Urinary bladder (tissue), 4 donors: ENCODE data around the gene PKP3. TPM values are rescaled to one million over a fixed set of nuclear protein-coding genes. Genes with fewer than 3 reads are reported as not detected.
"Not testable (repeated sequence)": the region's sequence is repeated elsewhere in the genome, so short reads cannot be mapped to it uniquely, and the experiment has no call there.

Experiments used
- DNase-seq: peaks from one replicate; pipeline ENCODE4 v3.0.0-alpha.2; 2015; ENCODE audit errors: extremely low spot score
- H3K27ac ChIP-seq: one replicate; pipeline ENCODE4 v1.5.1; 2013; ENCODE audit warnings: low read depth, mild to moderate bottlenecking, moderate library complexity
- H3K36me3 ChIP-seq: one replicate; pipeline ENCODE4 v1.6.1; 2013; ENCODE audit warnings: mild to moderate bottlenecking, moderate library complexity; ENCODE audit not compliant: insufficient read depth
- H3K4me1 ChIP-seq: one replicate; pipeline ENCODE4 v1.6.1; 2013; ENCODE audit warnings: mild to moderate bottlenecking, moderate library complexity; ENCODE audit not compliant: insufficient read depth
- H3K4me3 ChIP-seq: one replicate; pipeline ENCODE4 v1.5.1; 2013; ENCODE audit warnings: low read depth, low read length
- WGBS: extraction: QIAGEN DNeasy Blood & Tissue Kit; methylation state at CpG from one replicate; pipeline ENCODE4 v1.1.7; 2013; 5-methylcytosine and 5-hydroxymethylcytosine counted together
- polyA plus RNA-seq: library from polyadenylated mRNA; stranded (reverse); fragments of 200-250 nt; gene quantifications from one replicate; pipeline ENCODE4 v1.2.3, GENCODE V29; 2013
- total RNA-seq: library from RNA; depleted of rRNA; stranded (reverse); fragments of >200 nt; gene quantifications from one replicate; pipeline ENCODE4 v1.2.3, GENCODE V29; 2014
- donor health status: healthy with polysubstance abuse.
- donor health status: healthy.

PKP3 gene
- total and polyA plus RNA-seq, 2 donors = 5.2 to 8.4 TPM

- H3K27ac ChIP-seq = no peak overlapping the region
- H3K4me1 ChIP-seq = no peaks in the 10 kb centered on the region
- no peak for DNase-seq
- H3K4me3 ChIP-seq = no peak overlapping the region
- no peaks in the 10 kb centered on the region for H3K36me3 ChIP-seq
- whole genome bisulfite sequencing = 58% methylated on average over 71 of the region's 71 CpGs
These were observed 26.3 kb downstream of the PKP3 start for GRCh38 chr11:420054-420910.

DNA sequence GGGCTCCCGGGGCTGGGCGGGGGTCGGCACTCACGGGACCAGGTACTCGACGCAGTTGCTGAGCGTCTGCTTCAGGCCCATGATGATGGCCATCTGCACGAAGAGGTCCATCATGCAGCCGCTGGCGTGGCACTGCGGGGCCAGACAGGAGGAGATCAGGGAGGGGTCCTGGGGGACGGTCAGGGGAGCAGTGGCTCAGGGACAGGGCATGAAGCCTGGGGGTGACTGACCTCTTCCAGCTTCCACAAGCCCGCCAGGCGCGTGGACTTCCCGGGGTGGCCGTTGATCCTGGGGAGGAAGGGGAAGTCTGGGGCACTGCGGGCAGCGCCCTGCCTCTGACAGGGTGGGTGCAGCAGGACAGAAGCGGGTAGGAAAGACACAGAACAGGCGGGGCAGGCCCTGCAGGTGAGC is 26.9 kb downstream of the PKP3 start:
- no peaks in the 10 kb centered on the region for H3K36me3 ChIP-seq
- H3K4me1 ChIP-seq = no peaks in the 10 kb centered on the region
- no peak overlapping the region for H3K27ac ChIP-seq
- DNase-seq = no peak
- WGBS = 88% methylated on average over 21 of the region's 21 CpGs
- no peak overlapping the region for H3K4me3 ChIP-seq

DNA sequence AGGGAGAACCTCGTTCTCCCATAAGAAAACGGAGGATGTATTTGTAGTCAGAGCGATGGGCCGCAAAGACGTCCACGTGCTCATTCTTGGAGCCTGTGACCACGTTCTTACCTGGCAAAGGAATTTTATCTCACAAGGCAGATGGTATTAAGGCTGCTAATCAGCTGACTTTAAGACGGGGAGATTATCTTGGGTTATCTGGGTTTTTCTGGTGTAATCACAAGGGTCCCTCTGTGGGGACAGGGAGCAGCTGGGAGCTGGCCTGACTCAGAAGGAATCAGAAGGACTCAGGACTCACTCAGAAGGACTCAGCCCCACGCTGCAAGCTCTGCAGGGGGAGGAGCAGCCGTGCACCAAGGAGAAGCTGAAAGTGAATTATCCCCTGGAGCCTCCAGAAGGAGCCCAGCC is 28.2 kb downstream of the PKP3 start:
- H3K4me3 ChIP-seq = no peak overlapping the region
- H3K4me1 ChIP-seq = no peaks in the 10 kb centered on the region
- no peak for DNase-seq
- H3K36me3 ChIP-seq = no peaks in the 10 kb centered on the region
- WGBS = 56% methylated on average over 10 of the region's 10 CpGs
- no peak overlapping the region for H3K27ac ChIP-seq

DNA sequence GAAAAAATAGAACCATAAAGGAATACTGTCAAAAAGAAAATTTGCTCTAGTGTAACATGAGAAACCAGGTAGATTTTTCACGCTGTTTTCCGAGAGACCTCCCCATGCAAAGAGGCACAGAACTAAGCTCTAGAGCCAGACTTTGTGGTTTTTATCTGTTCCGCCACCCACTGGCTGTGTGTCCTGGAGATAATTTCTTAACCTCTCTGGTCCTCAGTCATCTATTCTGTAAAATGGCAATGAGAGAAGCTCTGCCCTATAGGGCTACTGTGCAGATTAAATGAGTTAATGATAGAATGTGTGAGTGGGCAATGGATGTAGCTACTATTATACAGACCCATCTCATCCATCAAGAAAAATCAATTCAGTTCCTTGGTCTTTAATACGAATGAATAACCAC is 30.2 kb downstream of the PKP3 start:
- WGBS = 90% methylated on average over 4 of the region's 4 CpGs
- DNase-seq = no peak
- Histone ChIP-seq H3K4me3 (no peak overlapping the region), H3K27ac (no peak overlapping the region), H3K36me3 (no peaks in the 10 kb centered on the region), H3K4me1 (no peaks in the 10 kb centered on the region)

GRCh38 chr11:424766-425165 is 30.8 kb downstream of the PKP3 start:
- H3K4me3 ChIP-seq, DNase-seq: not testable (repeated sequence)

GRCh38 chr11:425301-425700 is 31.3 kb downstream of the PKP3 start:
- no peaks in the 10 kb centered on the region for H3K36me3 ChIP-seq
- 70% methylated on average over 4 of the region's 4 CpGs for WGBS
- H3K27ac ChIP-seq = no peak overlapping the region
- no peak for DNase-seq
- no peak overlapping the region for H3K4me3 ChIP-seq
- no peaks in the 10 kb centered on the region for H3K4me1 ChIP-seq

More at GRCh38 chr11:424766-425165, 30.8 kb downstream of the PKP3 start:
- H3K4me1 ChIP-seq, H3K27ac ChIP-seq, H3K36me3 ChIP-seq: not testable (repeated sequence)
- 47% methylated on average over 29 of the region's 45 CpGs for whole genome bisulfite sequencing

GRCh38 chr11:426851-427250 is 32.8 kb downstream of the PKP3 start:
- Histone ChIP-seq H3K36me3 (no peaks in the 10 kb centered on the region), H3K4me1 (no peaks in the 10 kb centered on the region), H3K27ac (no peak overlapping the region), H3K4me3 (no peak overlapping the region)
- DNase-seq = no peak
- 88% methylated on average over 8 of the region's 8 CpGs for WGBS

- WGBS = 93% methylated on average over 24 of the region's 24 CpGs
- Histone ChIP-seq H3K4me3 (no peak overlapping the region), H3K36me3 (no peaks in the 10 kb centered on the region), H3K27ac (no peak overlapping the region), H3K4me1 (no peaks in the 10 kb centered on the region)
- no peak for DNase-seq
These were observed 34.3 kb downstream of the PKP3 start for GRCh38 chr11:428295-428694.

DNA sequence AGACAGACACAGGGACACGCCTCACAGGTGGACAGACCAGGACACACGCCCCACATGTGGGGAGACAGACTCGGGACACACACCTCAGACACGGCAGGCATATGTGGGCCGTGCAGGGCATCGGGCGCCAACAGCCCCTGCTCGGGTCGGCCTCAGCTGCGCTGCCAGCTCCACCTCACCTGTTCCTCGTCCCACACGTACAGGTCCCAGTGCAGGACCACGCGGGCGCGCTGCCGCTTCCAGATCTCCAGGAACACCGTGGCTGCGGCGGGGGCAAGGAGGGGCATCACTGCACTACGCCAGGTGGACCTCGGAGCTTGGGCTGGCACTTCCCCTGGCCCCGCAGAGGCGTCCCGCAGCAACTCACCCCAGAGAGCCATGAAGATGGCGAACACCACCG is 35.4 kb downstream of the PKP3 start:
- Histone ChIP-seq H3K4me3 (no peak overlapping the region), H3K27ac (no peak overlapping the region), H3K36me3 (no peaks in the 10 kb centered on the region), H3K4me1 (no peaks in the 10 kb centered on the region)
- no peak for DNase-seq
- WGBS = 88% methylated on average over 27 of the region's 27 CpGs

DNA sequence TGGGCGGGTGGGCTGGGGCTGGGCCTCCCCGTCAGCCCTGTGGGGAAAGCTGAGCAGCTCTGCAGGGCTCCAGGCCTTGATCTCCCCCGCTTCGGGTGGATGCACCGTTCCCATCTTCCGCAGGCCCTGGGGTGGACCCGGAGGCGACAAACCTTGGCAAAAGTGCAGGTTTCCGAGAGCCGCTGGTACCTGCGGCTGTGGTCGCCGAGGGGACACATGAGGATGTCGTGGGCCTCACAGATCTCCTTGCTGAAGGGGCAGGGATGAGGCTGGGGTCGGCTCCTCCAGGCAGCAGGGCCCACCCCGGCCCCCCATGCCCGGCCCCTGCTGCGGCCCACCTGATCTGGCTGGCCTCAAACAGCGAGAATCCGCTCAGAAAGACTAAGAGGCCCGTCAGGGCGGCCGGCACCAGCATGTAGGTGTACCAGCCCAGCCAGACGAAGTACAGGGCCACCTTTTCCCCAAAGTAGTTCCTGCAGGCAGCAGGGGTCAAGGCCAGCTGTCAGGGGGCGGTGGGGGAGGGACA is 36.0 kb downstream of the PKP3 start:
- no peak for DNase-seq
- Histone ChIP-seq H3K27ac (no peak overlapping the region), H3K4me1 (no peaks in the 10 kb centered on the region), H3K4me3 (no peak overlapping the region), H3K36me3 (no peaks in the 10 kb centered on the region)
- WGBS = 42% methylated on average over 25 of the region's 25 CpGs

GRCh38 chr11:431921-432320 is 37.9 kb downstream of the PKP3 start:
- no peaks in the 10 kb centered on the region for H3K4me1 ChIP-seq
- no peak for DNase-seq
- no peak overlapping the region for H3K27ac ChIP-seq
- H3K4me3 ChIP-seq = no peak overlapping the region
- WGBS = 84% methylated on average over 13 of the region's 13 CpGs
- no peaks in the 10 kb centered on the region for H3K36me3 ChIP-seq

DNA sequence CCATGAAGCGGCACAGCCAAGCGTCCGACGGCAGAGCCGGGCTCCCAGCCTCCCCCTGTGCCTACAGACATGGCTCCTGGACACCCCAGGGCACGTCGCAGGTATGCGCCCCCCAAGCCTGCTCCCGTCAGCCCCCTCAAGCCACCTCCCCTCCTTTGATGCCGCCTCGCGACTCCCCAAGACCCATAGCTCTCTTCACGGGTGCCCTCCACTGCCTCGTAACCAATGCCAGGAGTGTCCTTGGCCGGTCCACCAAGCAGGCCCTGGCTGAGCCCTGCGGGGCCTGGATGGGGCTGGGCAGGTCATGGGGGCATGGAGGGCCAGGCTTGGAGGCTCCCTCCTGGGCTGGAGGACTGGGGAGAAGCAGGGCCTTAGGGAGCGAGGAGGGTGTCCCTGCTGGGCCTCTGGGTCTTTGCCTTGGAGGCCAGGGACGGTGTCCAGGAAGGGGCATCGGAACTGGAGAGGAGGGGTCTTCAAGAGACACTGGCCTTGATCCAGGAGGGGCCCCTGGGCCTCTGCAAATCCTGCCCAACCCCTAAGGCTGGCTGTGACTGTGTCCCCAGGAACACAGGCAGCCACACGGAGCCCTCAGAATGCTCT is 38.6 kb downstream of the PKP3 start:
- Histone ChIP-seq H3K4me3 (no peak overlapping the region), H3K4me1 (no peaks in the 10 kb centered on the region), H3K36me3 (no peaks in the 10 kb centered on the region), H3K27ac (no peak overlapping the region)
- no peak for DNase-seq
- WGBS = 87% methylated on average over 20 of the region's 20 CpGs

DNA sequence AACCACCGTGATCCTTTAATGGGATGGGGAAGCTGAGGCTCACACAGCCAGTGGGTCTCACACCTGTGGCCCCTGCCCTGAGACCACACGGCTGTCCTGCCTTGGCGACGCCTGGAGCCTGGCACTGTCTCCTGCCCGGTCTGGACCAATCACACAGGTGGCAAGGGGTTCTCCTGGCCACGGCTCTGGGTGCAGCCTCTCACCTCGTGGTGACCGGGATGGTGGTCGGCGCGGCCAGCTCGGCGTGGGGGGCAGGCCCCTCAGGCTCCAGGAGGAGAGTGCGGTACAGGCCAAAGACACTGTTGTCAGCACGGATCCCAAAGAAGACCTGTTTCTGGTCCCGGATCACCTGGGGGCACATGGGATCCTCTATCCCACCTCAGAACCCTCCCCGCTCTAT is 39.1 kb downstream of the PKP3 start:
- Histone ChIP-seq H3K4me3 (no peak overlapping the region), H3K36me3 (no peaks in the 10 kb centered on the region), H3K27ac (no peak overlapping the region), H3K4me1 (no peaks in the 10 kb centered on the region)
- no peak for DNase-seq
- 91% methylated on average over 17 of the region's 17 CpGs for WGBS

DNA sequence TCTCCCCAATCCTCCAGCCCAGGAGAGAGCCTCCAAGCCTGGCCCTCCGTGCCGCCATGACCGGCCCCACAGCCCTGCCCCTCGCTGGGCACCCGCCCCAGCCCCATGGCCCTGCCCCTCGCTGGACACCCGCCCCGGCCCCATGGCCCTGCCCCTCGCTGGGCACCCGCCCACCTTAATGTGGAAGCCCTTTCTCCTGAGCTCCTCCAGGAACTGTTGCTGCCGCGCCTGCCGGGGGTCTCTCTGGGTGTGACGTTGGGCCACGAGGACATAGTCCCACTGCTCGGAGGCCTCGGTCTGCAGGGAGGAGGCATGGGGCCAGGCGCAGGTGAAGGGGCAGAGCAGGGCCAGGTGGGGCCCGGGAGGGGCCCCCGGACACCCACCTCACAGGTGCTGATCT is 39.6 kb downstream of the PKP3 start:
- Histone ChIP-seq H3K4me3 (no peak overlapping the region), H3K4me1 (no peaks in the 10 kb centered on the region), H3K36me3 (no peaks in the 10 kb centered on the region), H3K27ac (no peak overlapping the region)
- DNase-seq = no peak
- 75% methylated on average over 20 of the region's 20 CpGs for WGBS
